ENCODE results near the gene DHH.

- no peak for TF ChIP-seq CTCF (IDR thresholded peaks at IDR 0.05; ENCODE audit: extremely low read depth in 1 of 2, insufficient read depth in 1 of 2, low read depth in 1 of 2, low read length in 2 of 2)
- TF ChIP-seq MAX (IDR thresholded peaks at IDR 0.05; ENCODE audit: insufficient read depth, insufficient read length): no peak
- no peak for TF ChIP-seq MYC (IDR thresholded peaks at IDR 0.05; ENCODE audit: low read depth, low read length)
- TF ChIP-seq POLR2AphosphoS5 (IDR thresholded peaks at IDR 0.05; ENCODE audit: insufficient read depth, low read depth, low read length): no peak
Observed at GRCh38 chr12:49093792-49094159, 825 bp downstream of the DHH start.

Measured in endothelial cell of umbilical vein (primary cell).